H9 (cell line): Measurements from ENCODE around the gene MTG2. TPM values are rescaled to one million over a fixed set of nuclear protein-coding genes. Genes with fewer than 3 reads are reported as not detected.

Source experiments
- DNase-seq: peaks from one replicate; pipeline ENCODE4 v3.0.0-alpha.2; 2017
- H2AFZ ChIP-seq: one replicate; pipeline ENCODE4 v1.6.1; 2013; ENCODE audit warnings: mild to moderate bottlenecking, low read length, control low read depth, moderate library complexity
- H2AK5ac ChIP-seq: 2 replicates; pipeline ENCODE4 v1.6.1; 2013; ENCODE audit warnings: low read length, control low read depth, mixed read lengths; ENCODE audit not compliant: insufficient read length
- H2BK120ac ChIP-seq: one replicate; pipeline ENCODE4 v1.6.1; 2013; ENCODE audit warnings: low read depth, mild to moderate bottlenecking, low read length, control low read depth, inconsistent platforms; ENCODE audit not compliant: poor library complexity, severe bottlenecking
- H2BK12ac ChIP-seq: 2 replicates; pipeline ENCODE4 v1.6.1; 2013; ENCODE audit warnings: low read length, control low read depth, mixed read lengths, low read depth; ENCODE audit not compliant: insufficient read length
- H2BK15ac ChIP-seq: 2 replicates; pipeline ENCODE4 v1.6.1; 2013; ENCODE audit warnings: low read depth, low read length, control low read depth
- H2BK20ac ChIP-seq: one replicate; pipeline ENCODE4 v1.6.1; 2013; ENCODE audit warnings: low read depth, mild to moderate bottlenecking, low read length, control low read depth, inconsistent platforms; ENCODE audit not compliant: poor library complexity, severe bottlenecking
- H2BK5ac ChIP-seq: 2 replicates; pipeline ENCODE4 v1.6.1; 2013; ENCODE audit warnings: low read length, control low read depth, mixed read lengths; ENCODE audit not compliant: insufficient read length
- H3K14ac ChIP-seq: 2 replicates; pipeline ENCODE4 v1.6.1; 2013; ENCODE audit warnings: low read length, control low read depth; ENCODE audit not compliant: insufficient read depth
- H3K18ac ChIP-seq: 2 replicates; pipeline ENCODE4 v1.6.1; 2013; ENCODE audit warnings: low read depth, mild to moderate bottlenecking, mixed read lengths, low read length, control low read depth; ENCODE audit not compliant: insufficient read length
- H3K23ac ChIP-seq: 2 replicates; pipeline ENCODE4 v1.6.1; 2013; ENCODE audit warnings: low read length, control low read depth, mixed read lengths, low read depth; ENCODE audit not compliant: insufficient read length
- H3K23me2 ChIP-seq: 2 replicates; pipeline ENCODE4 v1.6.1; 2013; ENCODE audit warnings: low read depth, mild to moderate bottlenecking, mixed read lengths, low read length, control low read depth; ENCODE audit not compliant: insufficient read length, poor library complexity, severe bottlenecking
- H3K27ac ChIP-seq: 2 replicates; pipeline ENCODE4 v1.5.1; 2013; ENCODE audit warnings: low read length, control low read depth, mixed read lengths, low read depth; ENCODE audit not compliant: insufficient read length
- H3K27me3 ChIP-seq: 2 replicates; pipeline ENCODE4 v1.6.1; 2013; ENCODE audit warnings: low read length, control low read depth, inconsistent platforms; ENCODE audit not compliant: insufficient read depth
- H3K4ac ChIP-seq: 2 replicates; pipeline ENCODE4 v1.6.1; 2013; ENCODE audit warnings: low read depth, mild to moderate bottlenecking, control low read depth, inconsistent platforms, low read length, moderate library complexity
- H3K4me1 ChIP-seq: 2 replicates; pipeline ENCODE4 v1.6.1; 2013; ENCODE audit warnings: low read length, control low read depth, inconsistent platforms; ENCODE audit not compliant: insufficient read depth
- H3K4me2 ChIP-seq: 2 replicates; pipeline ENCODE4 v1.6.1; 2013; ENCODE audit warnings: low read length, control low read depth, mixed read lengths; ENCODE audit not compliant: insufficient read length, insufficient read depth
- H3K56ac ChIP-seq: 2 replicates; pipeline ENCODE4 v1.6.1; 2013; ENCODE audit warnings: low read depth, mild to moderate bottlenecking, mixed read lengths, low read length, control low read depth; ENCODE audit not compliant: insufficient read length
- H3K79me1 ChIP-seq: 2 replicates; pipeline ENCODE4 v1.6.1; 2013; ENCODE audit warnings: low read depth, mild to moderate bottlenecking, moderate library complexity, low read length, control low read depth, inconsistent platforms; ENCODE audit not compliant: insufficient read depth, poor library complexity, severe bottlenecking
- H3K79me2 ChIP-seq: 2 replicates; pipeline ENCODE4 v1.6.1; 2013; ENCODE audit warnings: low read length, control low read depth, inconsistent platforms; ENCODE audit not compliant: insufficient read depth
- H3K9ac ChIP-seq: 2 replicates; pipeline ENCODE4 v1.6.1; 2013; ENCODE audit warnings: low read length, control low read depth, mixed read lengths; ENCODE audit not compliant: insufficient read length; ENCODE audit errors: extremely low read depth
- H3K9me3 ChIP-seq: one replicate; pipeline ENCODE4 v1.6.1; 2013; ENCODE audit warnings: low read depth, low read length, inconsistent platforms; ENCODE audit not compliant: control insufficient read depth
- H3T11ph ChIP-seq: one replicate; pipeline ENCODE4 v1.6.1; 2013; ENCODE audit warnings: mild to moderate bottlenecking, low read length, control low read depth, inconsistent platforms
- H4K20me1 ChIP-seq: one replicate; pipeline ENCODE4 v1.6.1; 2013; ENCODE audit not compliant: control insufficient read depth, insufficient read length, insufficient read depth
- H4K5ac ChIP-seq: 2 replicates; pipeline ENCODE4 v1.6.1; 2013; ENCODE audit warnings: low read depth, mild to moderate bottlenecking, mixed read lengths, low read length, control low read depth; ENCODE audit not compliant: insufficient read length
- H4K8ac ChIP-seq: replicated peaks from 2 replicates; pipeline ENCODE4 v1.6.1; 2013; ENCODE audit warnings: low read length, control low read depth, mixed read lengths, low read depth; ENCODE audit not compliant: insufficient read length
- H4K91ac ChIP-seq: 2 replicates; pipeline ENCODE4 v1.6.1; 2013; ENCODE audit warnings: low read depth, mild to moderate bottlenecking, moderate library complexity, mixed read lengths, low read length, control low read depth; ENCODE audit not compliant: insufficient read length
- H3K27ac Mint-ChIP-seq, 3 experiments: 2 replicates in 2 of 3; 3 replicates in 1 of 3; pipeline ENCODE4 v1.8.0; 2020 to 2021; ENCODE audit warnings: mixed read lengths in 3 of 3, mild to moderate bottlenecking in 1 of 3, moderate library complexity in 1 of 3
- H3K27me3 Mint-ChIP-seq: 2 replicates; pipeline ENCODE4 v1.8.0; 2021; ENCODE audit warnings: low read depth, mild to moderate bottlenecking, moderate library complexity, mixed read lengths
- H3K36me3 Mint-ChIP-seq, 3 experiments: 2 replicates in 2 of 3; 3 replicates in 1 of 3; pipeline ENCODE4 v1.8.0; 2020 to 2021; ENCODE audit warnings: low read depth in 3 of 3, mixed read lengths in 3 of 3; ENCODE audit not compliant: insufficient read depth in 1 of 3
- H3K4me1 Mint-ChIP-seq, 2 experiments: 2 replicates each; pipeline ENCODE4 v1.8.0; 2020; ENCODE audit warnings: mixed read lengths in 2 of 2
- H3K4me3 Mint-ChIP-seq, 2 experiments: 2 replicates in 1 of 2; 3 replicates in 1 of 2; pipeline ENCODE4 v1.8.0; 2020 to 2021; ENCODE audit warnings: mild to moderate bottlenecking in 2 of 2, mixed read lengths in 2 of 2, moderate library complexity in 1 of 2
- H3K9me3 Mint-ChIP-seq, 2 experiments: 2 replicates in 1 of 2; 3 replicates in 1 of 2; pipeline ENCODE4 v1.8.0; 2020; ENCODE audit warnings: mild to moderate bottlenecking in 2 of 2, mixed read lengths in 2 of 2, moderate library complexity in 1 of 2
- WGBS: extraction: QIAGEN DNeasy Blood & Tissue Kit; methylation state at CpG from one replicate; pipeline ENCODE4 v1.1.7; 2013; ENCODE audit warnings: missing lambda C conversion rate, low lambda C conversion rate, mixed read lengths; ENCODE audit not compliant: insufficient read length; ENCODE audit errors: extremely low coverage; 5-methylcytosine and 5-hydroxymethylcytosine counted together
- total RNA-seq: library from RNA; stranded (reverse); gene quantifications from 2 replicates; pipeline ENCODE4 v1.2.1, GENCODE V29; 2021
- TF ChIP-seq, protein P1 (sequence below): fragments of 200-600 bp; sonication (generic); conservative IDR thresholded peaks from 3 replicates; pipeline ENCODE4 v1.8.0; 2021; ENCODE audit warnings: antibody characterized with exemption, mild to moderate bottlenecking

The MTG2 gene
- total RNA-seq, 1 experiment from 2014 or later = 25.1 TPM

DNA sequence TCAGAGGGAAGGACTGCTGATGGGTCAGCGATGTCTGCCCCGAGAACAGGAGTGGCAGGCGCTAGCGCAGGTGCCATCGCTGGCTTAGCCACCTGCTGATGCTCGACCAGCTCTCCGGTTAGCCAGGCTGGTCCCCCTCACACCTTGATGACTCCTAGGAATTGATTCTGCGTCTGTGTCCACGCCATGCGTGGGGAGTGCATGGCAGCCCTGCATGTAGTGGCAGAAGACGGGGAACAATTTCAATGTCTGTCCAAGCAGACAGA is 32.6 kb upstream of the MTG2 start:
- Histone ChIP-seq H2BK12ac (no peak overlapping the region), H3K27ac (no peak overlapping the region), H4K91ac (no peak overlapping the region), H3T11ph (no peak overlapping the region), H3K56ac (no peak overlapping the region), H2BK5ac (no peak overlapping the region), H4K5ac (no peak overlapping the region), H4K20me1 (no peaks in the 10 kb centered on the region), H3K27me3 (no peaks in the 10 kb centered on the region), H3K79me1 (peaks cover 17% of the 10 kb centered on the region), H3K18ac (no peak overlapping the region), H2AK5ac (no peak overlapping the region), H3K9me3 (no peaks in the 10 kb centered on the region), H4K8ac (no peak overlapping the region), H3K79me2 (peaks cover 63% of the 10 kb centered on the region), H3K23me2 (no peaks in the 10 kb centered on the region), H2BK120ac (no peak overlapping the region), H3K4me2 (no peak overlapping the region), H3K4me1 (peaks cover 9% of the 10 kb centered on the region; the same call in 1 of the 2 replicates), H2AFZ (no peak overlapping the region), H3K4ac (no peak overlapping the region), H3K23ac (no peak overlapping the region), H3K9ac (no peak overlapping the region), H2BK20ac (no peak overlapping the region), H3K14ac (no peak overlapping the region; the same call in 1 of the 2 replicates), H2BK15ac (no peak overlapping the region)
- peaks cover 36 to 47% (median 36%) of the 10 kb centered on the region in 3 experiments for H3K36me3 Mint-ChIP-seq
- WGBS = no CpG with 5 or more reads among the region's 11 CpGs
- DNase-seq = no peak
- H3K9me3 Mint-ChIP-seq = peaks cover 6% of the 10 kb centered on the region in 2 experiments; a peak in 2 of 5 replicates
- H3K27me3 Mint-ChIP-seq = no peaks in the 10 kb centered on the region
- H3K27ac Mint-ChIP-seq = peak overlapping the region; percentile 7 to 93 (median 15); a peak in 3 of 7 replicates
- TF ChIP-seq, protein P1, sequence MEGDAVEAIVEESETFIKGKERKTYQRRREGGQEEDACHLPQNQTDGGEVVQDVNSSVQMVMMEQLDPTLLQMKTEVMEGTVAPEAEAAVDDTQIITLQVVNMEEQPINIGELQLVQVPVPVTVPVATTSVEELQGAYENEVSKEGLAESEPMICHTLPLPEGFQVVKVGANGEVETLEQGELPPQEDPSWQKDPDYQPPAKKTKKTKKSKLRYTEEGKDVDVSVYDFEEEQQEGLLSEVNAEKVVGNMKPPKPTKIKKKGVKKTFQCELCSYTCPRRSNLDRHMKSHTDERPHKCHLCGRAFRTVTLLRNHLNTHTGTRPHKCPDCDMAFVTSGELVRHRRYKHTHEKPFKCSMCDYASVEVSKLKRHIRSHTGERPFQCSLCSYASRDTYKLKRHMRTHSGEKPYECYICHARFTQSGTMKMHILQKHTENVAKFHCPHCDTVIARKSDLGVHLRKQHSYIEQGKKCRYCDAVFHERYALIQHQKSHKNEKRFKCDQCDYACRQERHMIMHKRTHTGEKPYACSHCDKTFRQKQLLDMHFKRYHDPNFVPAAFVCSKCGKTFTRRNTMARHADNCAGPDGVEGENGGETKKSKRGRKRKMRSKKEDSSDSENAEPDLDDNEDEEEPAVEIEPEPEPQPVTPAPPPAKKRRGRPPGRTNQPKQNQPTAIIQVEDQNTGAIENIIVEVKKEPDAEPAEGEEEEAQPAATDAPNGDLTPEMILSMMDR = no peak
- H3K4me1 Mint-ChIP-seq = peaks cover 41 to 42% of the 10 kb centered on the region in 2 experiments
- H3K4me3 Mint-ChIP-seq = no peak overlapping the region
